COR-L47 (cell line): ENCODE results near the gene ANKMY1.
"Not testable (repeated sequence)": the region's sequence is repeated elsewhere in the genome, so short reads cannot be mapped to it uniquely, and the experiment has no call there.

Experiments used
- DNase-seq: peaks from one replicate; lab custom pipeline; 2025; lab: John Stamatoyannopoulos, UW

Gene ANKMY1

DNA sequence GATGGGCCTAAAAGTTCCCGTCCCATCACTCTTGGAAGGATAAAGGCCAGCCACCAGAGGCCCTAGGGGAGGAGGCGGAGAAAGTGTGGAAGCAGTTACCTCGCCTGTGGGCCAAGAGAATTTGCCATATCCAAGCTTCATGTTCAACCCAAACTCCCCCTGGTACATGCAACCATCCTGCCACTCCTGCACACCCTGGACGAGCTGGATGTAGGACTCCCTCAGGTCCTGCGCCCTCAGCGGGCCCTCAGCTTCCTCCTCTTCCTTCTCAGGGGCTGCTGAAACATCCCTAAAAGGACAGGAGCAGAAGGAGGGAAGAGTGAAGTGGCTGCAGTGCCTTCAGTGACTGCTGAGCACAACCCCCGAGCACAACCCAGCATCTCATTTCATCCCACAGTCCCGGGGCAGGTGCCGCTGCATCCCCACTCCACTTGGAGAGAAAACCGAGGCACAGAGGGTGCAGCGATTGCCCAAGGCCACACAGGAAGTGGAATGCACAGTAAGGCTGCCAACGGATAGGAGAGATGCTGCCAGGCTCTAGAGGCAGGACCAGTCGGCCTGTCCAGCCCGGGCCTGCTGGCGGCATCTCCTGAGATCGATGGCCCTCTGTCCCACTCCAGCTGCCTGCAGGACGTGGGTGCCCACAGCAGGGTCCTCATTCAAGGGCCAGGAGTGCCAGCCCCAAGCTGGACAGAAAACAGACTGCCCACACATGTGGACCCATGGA lies 2.9 kb downstream of the ANKMY1 start:
- DNase-seq, result no peak

DNA sequence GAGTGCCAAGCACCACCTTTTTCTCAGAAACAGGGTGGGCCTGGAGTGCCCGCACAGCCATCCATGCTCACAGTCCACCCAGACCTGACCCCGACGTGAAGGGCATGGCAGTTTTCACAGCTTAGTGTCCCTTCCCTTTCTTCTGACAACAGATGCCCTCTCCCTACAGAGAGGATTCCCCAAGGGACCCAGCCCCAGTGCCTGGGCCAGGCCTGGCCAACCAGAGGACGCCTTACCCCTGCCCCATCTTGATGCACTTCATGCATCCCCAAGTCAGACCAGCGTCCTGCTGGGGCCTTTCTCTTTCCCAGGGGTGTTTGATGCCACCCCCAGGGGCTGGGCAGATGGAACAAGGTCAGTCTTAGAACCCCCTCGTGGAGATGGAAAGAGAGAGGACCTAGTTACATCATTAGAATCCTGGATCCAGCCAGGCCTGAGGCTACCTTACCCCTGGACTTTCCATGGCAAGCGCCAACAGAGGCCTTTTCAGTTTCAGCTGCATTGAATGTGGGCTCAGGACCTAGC lies 3.8 kb downstream of the ANKMY1 start:
- DNase-seq, result no peak

DNA sequence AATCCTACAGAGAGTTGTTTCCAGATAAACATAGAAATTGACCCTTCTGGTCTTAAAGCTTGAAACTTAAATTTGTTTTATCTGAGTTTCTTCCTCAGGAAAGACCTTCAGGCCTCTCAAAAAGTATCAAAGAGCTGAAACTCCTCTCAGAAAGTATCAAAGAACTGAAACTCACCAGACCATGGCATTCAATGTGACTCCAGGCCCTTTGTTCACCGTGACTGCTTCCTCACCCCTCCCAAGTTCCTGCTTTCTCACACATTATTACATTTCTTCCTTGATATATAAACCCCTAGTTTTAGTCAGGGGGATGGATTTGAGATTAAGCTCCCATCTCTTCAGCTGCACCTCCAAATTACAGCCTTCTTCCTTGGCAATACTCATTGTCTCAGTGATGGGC lies 6.0 kb downstream of the ANKMY1 start:
- no peak for DNase-seq

DNA sequence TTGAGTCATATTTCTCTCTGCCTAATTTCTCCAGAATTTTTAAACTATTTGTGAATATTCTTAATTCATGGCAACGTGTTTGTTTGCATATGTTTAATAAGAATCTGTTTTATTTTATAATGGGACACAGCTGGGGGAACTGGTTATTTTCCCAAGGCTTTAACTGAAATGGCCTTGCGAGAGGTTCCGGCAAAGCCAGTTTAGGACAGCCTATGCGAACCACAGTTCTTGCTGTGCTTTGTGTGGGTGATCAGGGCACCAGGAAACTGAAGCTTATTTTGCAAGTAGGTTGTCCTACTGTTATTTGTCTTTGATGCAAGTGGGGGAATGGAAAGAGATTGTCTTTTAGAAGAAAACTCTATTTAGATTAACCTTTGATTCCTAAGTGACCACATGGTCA lies 6.5 kb downstream of the ANKMY1 start:
- no peak for DNase-seq

DNA sequence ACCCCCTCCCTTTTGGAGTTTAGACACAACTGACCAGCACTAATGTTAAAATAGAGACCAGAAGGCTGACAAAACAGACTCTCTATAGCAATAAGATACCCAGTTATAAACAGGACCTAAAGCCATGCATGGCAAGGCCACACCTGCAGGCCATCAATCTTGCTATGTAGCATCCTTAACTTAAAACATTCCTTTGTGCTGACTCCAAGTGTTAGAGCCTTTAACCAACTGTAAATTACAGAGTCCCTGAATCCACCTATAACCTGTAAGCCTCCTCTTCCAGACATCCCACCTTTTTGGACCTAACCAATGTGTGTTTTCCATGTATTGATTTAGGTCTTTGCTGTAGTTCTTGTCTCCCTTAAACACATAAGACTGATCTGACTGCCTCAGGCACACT lies 17.9 kb downstream of the ANKMY1 start:
- no peak for DNase-seq

DNA sequence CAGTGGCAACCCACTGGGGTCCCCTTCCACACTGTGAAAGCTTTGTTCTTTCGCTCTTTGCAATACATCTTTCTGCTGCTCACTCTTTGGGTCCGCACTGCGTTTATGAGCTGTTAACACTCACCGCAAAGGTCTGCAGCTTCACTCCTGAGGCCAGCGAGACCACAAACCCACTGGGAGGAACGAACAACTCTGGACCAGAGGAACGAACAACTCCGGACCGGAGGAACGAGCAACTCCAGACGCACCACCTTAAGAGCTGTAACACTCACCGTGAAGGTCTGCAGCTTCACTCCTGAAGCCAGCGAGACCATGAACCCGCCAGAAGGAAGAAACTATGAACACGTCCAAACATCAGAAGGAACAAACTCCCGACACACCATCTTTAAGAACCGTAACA lies 18.7 kb downstream of the ANKMY1 start:
- DNase-seq, result not testable (repeated sequence)

DNA sequence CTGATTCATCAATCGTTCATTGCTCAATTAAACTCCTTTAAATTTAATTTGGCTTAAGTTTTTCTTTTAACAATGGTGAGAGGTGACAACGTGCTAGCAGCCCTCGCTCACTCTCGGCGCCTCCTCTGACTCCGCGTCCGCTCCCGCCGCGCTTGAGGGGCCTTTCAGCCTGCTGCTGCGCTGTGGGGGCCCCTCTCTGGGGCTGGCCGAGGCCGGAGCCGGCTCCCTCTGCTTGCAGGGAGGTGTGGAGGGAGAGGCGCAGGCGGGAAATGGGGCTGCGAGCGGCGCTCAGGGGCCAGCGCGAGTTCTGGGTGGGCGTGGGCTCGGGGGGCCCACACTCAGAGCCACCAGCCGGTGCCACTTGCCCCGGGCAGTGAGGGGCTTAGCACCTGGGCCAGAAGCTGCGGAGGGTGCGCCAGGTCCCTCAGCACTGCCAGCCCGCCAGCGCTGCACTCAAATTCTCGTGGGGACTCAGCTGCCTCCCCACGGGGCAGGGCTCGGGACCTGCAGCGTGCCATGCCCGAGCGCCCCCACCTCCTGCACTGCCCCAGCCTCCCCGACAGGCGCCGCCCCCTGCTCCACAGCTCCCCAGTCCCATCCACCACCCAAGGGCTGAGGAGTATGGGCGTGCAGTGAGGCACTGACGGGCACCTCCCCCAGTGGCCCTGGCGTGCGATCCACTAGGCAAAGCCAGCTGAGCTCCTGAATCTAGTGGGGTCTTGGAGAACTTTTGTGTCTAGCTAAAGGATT lies 19.6 kb downstream of the ANKMY1 start:
- no peak for DNase-seq

DNA sequence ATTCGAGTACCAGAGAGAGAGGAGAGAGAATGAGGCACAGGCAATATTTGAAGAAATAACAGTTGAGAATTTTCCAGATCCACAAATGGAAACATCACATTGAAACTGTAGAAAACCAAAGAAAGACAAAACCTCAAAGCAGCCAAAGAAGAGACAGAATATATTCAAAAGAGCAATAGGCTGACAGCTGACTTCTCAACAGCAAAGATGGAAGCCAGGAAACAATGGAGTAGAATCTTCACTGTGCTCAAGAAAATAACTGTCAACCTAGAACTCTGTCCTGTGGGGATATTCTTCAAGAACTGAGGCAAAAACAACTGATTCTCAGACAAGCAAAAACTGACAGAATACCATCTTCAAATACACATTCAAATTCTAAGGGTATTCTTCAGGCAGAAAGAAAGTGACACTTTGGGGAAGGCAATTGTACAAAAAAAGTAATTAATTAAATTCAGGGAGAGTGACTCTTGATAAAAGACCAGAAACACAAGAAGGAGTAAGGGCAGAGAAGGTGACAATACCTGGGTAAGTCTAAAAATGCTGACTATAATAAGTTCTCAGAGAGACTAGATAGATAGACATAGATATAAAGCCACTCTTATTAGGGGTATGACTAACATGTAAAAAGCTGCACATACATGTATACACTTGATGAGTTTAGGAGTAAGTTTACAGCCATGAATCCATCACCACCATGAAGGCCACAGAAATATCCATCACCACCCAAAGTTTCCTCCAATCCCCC lies 25.6 kb downstream of the ANKMY1 start:
- no peak for DNase-seq

DNA sequence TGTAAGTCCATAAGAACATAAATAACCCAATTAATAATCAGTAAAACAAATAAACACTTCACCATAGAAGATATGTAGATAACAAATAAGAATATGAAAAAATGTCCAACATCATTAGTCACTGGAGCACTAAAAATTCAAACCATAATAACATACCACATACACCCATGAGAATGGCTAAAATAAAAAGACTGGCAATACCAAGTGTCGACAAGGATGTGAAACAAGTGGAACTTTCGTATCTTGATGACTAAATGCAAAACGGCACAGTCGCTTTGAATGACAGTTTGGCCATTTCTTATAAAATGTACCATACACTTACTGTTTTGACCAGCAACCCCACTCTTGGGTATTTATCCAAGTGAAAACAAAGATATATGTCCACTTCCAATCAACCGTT lies 26.8 kb downstream of the ANKMY1 start:
- no peak for DNase-seq

DNA sequence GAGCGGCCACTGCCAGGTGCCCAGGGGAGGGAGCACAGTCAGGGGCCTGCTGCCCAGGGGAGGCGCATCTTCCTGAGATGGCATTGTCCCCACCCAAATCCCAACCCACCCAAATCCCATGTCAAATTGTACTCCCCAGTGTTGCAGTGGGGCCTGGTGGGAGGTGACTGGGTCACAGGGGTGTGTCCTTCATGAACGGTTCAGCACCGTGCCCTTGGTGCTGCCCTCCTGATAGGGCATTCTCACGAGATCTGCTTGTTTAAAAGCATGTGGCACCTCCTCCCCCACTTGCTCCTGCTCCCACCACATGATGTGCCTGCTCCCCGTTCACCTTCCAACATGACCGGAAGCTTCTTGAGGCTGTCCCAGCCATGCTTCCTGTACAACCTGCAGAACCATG lies 27.6 kb downstream of the ANKMY1 start:
- no peak for DNase-seq

DNA sequence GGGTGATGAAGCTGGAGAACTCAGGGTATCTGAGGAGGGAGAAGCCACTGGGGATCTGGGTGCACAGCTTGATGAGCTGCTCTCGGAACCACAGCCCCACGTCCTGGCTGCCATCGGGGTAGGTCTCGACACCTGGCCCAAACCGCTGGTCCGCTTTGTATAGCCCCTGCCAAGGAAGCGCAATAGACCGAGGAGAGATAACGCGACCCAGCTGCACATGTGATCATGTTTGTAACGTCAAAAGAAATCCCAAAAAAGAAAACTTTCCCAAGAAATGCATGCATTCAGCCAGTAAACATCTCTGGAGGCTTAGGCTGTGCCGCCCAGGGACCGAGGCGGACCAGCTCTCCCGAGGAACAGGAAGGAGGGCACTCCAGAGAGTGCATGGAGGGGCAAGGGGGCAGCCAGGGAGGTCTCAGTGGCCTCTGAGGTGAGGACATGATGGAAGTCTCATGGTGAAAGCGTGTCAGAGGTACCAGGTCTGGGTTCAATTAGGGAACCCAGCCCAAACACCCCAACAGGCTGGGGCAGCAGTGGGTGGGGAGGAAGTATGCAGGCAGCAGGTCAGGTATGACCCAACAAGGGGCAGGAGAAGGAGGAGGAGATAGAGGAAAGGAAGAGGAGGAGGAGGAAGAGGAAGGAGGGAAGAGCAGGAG lies 28.3 kb downstream of the ANKMY1 start:
- no peak for DNase-seq

DNA sequence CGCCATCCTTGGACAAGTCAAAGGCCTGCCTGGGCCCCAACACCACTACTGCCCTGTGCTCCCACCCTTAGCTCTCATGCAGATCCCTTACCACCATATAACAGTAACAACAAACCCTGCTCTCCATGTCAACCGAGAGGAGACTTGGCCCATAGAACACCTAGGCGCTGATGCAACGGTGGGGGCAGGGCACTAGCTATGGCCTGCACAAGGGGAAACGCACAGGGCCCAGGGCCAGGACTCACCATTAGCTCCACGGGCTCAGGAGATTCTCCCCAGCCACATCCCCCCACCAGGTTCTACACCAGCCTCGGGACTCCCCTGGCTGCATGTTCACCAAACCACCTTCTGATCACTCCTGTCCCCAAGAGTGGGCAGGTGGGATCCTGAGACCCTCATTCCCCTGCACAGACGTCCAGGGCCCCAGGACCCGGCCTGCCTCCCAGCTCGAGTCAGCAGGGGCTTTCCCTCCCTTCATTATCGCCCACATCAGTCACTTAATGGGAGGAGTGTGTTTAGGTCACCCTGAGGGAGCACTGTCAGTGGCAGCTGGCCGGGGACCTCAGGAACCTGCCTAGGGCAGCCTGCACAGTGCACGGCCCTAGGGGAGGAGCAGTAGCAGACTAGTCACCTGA lies 29.3 kb downstream of the ANKMY1 start:
- DNase-seq, result no peak

DNA sequence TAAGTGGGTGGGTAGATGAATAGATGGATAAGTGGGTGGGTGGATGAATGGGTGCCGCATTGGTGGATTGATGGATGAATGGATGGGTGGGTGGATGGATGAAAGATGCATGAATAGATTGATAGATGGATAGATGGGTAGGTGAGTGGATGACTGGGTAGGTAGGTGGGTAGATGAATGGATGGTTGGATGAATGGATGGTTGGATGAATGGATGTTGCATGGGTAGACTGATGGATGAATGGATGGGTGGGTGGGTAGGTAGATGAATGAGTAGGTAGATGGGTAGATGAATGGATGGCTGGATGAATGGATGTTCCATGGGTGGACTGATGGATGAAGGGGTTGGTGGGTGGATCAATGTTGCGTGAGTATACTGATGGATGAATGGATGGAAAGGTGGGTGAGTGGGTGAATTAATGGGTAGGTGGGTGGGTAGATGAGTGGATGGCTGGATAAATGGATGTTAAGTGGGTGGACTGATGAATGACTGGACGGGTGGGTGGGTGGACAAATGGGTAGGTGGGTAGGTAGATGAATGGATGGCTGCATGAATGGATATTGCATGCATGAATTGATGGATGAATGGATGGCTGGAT lies 30.5 kb downstream of the ANKMY1 start:
- no peak for DNase-seq

DNA sequence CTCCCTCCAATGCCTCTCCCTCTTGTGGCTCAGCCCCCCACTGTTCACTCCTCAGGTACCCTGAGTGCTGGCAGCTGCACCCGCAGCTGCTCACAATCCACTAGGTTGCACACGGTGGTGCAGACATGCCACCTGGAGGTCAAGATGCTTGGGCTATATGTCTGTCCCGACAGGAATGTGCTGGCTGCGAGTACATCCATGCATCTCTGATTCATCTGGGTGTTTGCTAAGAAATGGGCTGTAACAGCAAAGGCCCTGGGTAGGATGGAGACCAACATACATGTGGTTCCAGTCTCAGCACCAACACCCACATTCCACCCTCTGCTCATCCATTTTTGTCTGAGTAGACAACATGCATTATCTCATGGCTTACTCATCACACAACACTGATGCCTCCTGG lies 31.3 kb downstream of the ANKMY1 start:
- DNase-seq, result no peak

DNA sequence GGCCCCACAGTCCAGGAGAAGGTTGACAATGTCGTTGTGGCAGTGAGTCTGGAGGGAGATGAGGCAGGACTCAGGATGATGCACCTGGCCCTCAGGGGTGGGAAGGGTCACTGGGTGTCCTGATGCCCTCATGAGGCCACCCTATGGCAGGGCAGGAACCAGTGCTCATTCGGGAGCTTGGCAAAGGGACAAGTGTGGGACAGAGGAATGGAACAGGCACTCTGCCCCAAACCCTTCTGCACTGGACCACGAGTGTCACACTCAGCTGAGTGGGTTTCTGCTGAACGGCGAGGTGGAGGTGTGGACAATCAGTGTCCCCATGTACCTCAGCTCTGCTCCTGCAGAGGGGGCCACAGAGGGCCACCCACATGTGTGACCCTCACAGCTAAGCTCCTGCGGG lies 32.0 kb downstream of the ANKMY1 start:
- DNase-seq, result no peak

DNA sequence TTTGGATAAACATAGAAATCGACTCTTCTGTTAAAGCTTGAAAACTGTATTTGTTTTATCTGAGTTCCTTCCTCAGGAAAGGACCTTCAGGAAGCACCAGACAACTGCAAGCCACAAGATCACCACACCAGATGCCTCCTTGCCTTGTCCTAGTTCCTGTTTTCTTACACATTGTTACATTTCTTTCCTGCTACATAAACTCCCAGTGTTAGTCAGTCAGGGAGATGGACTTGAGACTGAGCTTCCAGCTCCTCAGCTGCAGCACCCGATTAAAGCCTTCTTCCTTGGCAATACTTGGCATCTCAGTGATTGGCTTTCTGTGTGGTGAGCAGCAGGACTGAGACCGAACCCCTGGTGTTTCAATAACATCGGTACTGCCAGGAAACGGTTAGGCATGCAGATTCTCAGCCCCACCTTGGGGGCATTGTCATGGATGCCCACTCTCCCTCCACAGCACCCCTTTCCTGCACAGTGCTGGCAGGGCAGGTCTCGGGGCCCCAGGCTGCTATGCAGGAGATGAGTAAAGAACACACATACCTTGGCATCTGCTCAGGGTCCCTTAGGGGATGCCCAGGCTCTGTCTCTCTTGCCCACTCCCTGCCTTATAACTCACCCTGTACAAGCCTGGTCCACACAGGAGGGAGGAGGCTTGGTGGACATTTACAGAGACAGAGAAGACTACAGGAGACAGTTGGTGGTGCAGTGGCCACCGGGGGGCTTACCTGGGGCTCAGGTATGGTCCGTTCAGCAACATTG lies 32.6 kb downstream of the ANKMY1 start:
- no peak for DNase-seq

DNA sequence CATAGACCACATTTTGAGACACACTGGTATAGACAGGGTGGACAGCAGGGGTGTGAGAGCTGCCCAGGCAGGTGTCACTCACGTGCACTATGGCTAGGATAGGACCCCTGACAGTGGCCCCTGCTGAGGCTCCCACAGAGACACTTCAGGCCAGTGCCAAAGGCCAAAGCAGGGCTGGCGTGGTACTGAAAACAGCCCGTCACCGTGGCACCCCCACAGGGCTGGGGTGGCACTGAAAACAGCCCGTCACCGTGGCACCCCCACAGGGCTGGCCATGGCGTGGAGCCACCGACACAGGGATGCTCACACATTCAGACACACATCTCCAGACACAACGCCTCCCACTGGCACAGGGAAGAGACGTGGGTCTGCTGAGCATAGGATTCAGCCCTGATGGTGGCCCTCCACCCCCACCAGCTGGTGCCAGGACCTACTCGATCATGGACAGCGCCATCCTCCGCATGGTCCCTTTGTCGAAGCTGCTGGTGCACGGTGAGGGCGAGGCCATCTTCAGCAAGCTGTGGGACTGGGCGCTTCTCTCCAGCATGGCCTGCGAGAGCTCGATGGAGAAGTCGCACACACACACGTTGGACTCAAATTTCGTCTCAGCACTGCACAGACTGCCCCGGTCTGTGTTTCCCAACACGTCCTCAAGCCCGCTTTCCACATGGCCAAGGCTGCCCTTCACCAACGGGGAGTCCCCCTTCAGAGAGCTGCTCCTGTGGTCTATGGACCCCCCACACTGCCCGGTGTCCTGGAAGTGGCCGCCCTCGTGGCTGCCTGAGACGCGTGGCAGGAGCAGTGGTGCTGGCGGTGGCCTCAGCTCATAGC lies 34.1 kb downstream of the ANKMY1 start:
- no peak for DNase-seq

DNA sequence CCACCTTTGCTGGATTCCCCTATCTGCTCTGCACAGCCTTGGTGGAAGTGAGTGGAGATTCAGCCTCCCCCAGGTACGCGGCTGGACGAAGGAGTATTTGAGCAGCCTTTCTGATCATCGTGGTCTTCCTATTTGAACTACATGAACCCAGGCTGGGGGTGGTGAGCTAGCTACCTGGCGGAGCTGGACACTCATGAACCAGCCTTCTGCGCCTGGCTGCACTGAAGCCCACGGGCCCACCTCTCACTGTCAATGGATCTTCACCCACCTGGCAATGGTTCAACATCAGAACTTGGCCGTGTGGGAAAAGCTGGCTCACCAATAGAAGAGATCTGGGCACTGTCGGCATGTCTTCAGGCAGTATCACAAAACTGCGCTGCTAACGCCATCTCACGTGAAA lies 35.4 kb downstream of the ANKMY1 start:
- DNase-seq, result no peak

DNA sequence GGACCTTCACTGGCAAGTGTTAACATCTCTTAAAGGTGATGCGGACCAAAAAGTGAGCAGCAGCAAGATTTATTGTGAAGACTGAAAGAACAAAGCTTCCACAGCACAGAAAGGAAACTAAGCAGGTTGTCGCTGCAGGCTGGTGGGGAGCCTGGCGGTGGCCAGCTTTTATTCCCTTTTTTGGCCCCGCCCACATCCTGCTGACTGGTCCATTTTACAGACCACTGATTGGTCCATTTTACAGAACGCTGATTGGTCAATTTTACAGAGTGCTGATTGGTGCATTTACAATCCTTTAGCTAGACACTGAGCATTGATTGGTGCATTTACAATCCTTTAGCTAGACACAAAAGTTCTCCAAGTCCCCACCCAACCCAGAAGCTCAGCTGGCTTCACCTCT lies 35.9 kb downstream of the ANKMY1 start:
- not testable (repeated sequence) for DNase-seq

DNA sequence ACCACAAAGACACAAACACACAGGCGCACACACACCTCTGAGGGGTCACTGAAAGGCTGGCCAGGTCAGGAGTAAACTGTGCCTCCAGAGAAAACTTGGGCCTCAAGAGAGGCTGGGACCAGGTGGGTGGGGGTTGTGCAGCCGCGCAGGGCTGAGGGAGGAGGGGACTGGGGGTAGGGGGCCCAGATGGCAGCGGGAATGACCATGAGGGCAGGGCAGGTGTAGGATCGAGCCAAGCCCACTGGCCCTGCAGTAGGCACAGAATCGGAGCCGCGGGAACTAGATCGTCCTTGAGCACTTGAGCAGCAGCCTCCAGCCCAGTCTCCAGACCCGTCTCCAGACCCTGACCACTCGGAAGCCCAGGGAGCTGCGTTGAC lies 36.8 kb downstream of the ANKMY1 start:
- no peak for DNase-seq
